MV-4-11 (cell line): ENCODE results near the gene RNF113B.

Experiments used
- DNase-seq: peaks from one replicate; lab custom pipeline; 2025; lab: John Stamatoyannopoulos, UW

Gene RNF113B

DNA sequence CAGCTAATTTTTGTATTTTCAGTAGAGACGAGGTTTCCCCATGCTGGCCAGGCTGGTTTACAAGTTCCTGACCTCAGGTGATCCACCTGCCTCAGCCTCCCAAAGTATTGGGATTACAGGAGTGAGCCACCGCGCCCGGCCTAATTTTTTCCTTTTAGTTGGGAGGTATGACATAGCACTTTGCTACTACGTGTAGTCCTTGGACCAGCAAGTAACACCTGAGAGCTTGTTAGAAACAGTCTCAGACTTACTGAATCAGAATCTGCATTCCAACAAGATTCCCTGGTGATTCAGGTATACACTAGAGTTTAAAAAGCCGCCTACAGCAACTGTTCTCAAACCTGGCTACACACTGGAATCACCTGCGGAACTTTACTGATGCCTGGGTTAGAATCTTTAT, 36.0 kb downstream of the RNF113B start:
- DNase-seq = no peak

DNA sequence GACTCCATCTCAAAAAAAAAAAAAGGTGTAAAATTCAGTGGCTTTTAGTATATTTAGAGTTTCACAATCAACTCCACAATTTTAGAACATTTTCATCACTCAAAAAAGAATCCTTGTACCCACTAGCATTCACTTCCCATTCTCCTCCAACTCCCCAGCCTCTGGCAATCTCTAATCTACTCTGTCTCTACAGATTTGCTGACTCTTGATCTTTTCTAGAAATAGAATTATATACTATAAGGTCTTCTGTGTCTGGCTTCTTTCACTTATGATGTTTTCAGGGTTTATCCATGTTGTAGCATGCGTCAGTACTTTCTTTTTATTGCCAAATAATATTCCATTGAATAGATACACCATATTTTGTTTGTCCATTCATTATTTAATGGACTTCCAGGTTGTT, 42.2 kb downstream of the RNF113B start:
- DNase-seq = no peak

DNA sequence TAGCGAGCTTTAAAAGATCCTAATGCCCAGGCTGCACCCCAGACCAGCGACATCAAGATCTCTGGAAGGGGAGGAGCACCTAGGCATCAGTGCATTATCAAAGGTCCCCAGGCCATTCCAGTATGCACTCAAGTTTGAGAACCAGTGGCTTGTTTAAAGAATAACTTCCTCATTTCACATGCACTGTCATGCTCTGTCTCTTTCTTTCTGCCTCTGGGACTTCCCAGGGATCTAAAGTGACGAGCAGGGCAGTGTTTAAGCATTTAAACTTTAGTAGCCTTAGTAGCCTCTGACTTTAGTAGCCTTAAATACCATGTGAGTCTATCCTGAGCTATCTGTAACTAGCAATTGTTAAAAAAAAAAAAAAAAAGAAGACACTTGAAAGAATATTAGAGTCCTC, 43.1 kb downstream of the RNF113B start:
- peak; percentile 10 for DNase-seq

DNA sequence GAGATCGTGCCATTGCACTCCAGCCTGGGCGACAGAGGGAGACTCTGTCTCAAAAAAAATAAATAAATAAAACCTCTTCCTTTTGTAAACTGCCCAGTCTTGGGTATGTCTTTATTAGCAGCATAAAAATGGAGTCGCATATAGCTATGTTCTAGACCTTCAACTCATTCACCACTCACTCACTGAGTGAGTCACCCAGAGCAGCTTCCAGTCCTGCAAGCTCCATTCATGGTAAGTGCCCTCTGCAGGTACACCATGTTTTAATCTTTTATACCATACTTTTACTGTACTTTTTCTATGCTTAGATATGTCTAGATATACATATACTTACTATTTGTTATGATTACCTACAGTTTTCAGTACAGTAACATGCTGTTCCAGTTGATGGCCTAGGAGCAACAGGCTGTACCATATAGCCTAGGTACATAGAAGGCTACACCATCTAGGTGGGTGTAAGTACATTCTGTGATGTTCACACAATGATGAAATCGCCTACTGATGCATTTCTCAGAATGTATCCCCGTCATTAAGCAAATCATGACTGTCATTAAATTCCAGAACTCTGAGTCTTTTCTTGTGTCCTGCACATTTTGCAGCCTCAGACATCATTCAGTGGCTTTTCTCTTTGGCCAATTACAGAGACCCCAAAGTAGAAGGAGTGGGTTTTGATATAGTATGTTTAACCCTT, 47.9 kb downstream of the RNF113B start:
- no peak for DNase-seq
